Peyer's patch (tissue), 4 donors: ENCODE data around the gene SLC35B3. TPM values are rescaled to one million over a fixed set of nuclear protein-coding genes. Genes with fewer than 3 reads are reported as not detected.

Source experiments
- DNase-seq, 3 donors: peaks; one replicate each; pipeline ENCODE4 v3.0.0-alpha.2; 2017 to 2019
- H3K27ac ChIP-seq, 4 donors: fragments of 200-600 bp; sonication (generic); one replicate each; pipeline ENCODE4 v1.5.1; 2016 to 2019
- H3K27me3 ChIP-seq, 2 donors: fragments of 200-600 bp; sonication (generic); one replicate each; pipeline ENCODE4 v1.5.1; 2019
- H3K36me3 ChIP-seq, 3 donors: fragments of 200-600 bp; sonication (generic); one replicate each; pipeline ENCODE4 v1.5.1; 2016 to 2019
- H3K4me1 ChIP-seq, 4 donors: fragments of 200-600 bp; sonication (generic); one replicate each; pipeline ENCODE4 v1.5.1; 2016 to 2019
- H3K4me3 ChIP-seq, 4 donors: fragments of 200-600 bp; sonication (generic); 1 replicate in 3 of 4; 2 replicates in 1 of 4; pipeline ENCODE4 v1.5.1; 2016 to 2019; ENCODE audit warnings: mild to moderate bottlenecking in 1 of 4
- H3K9me3 ChIP-seq, 4 donors: fragments of 200-600 bp; sonication (generic); one replicate each; pipeline ENCODE4 v1.5.1; 2016 to 2019; ENCODE audit warnings: mild to moderate bottlenecking in 1 of 4
- CTCF ChIP-seq, 6 experiments: fragments of 450-650 bp in 4 of 6; fragments of 200-600 bp in 2 of 6; sonication (generic) in 1 of 6; IDR thresholded peaks; one replicate each; pipeline ENCODE4 v1.5.1; 2017 to 2019; ENCODE audit warnings: antibody characterized with exemption in 6 of 6, mild to moderate bottlenecking in 3 of 6, moderate library complexity in 1 of 6
- POLR2A ChIP-seq, 2 donors: fragments of 450-650 bp; IDR thresholded peaks; one replicate each; pipeline ENCODE4 v1.5.1; 2017; ENCODE audit warnings: antibody characterized with exemption in 2 of 2, mild to moderate bottlenecking in 2 of 2, moderate library complexity in 2 of 2
- total RNA-seq, 4 donors: library from RNA; depleted of rRNA; stranded (reverse); fragments of >200 nt; gene quantifications; one replicate each; pipeline ENCODE4 v1.1.0, GENCODE V29; 2016

SLC35B3 gene
- total RNA-seq, 4 donors from 2014 or later: 12.5 to 26.6 (median 16.9) TPM

DNA sequence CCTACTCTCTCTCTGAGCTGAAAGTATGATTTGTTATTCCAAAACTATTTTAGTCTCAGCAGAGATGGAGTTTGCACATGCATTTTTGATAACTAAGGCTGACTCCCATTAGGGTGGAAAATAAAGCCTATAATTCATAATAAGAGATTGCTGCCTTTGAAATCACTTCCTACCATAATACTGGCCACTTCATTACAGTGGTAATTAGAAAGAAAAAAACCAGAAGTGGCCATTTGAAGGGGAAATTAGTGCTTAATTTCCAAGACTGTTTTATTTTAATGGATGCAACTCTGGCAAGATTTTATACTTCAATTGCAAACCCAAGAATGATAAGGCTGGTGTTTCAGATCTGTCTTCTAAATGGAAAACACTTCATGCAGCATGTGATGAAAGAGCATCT, 43.4 kb downstream of the SLC35B3 start:
- Histone ChIP-seq H3K4me3 (no peak overlapping the region), H3K4me1 (peaks cover 0 to 13% (median 0%) of the 10 kb centered on the region in 4 donors), H3K27me3 (no peaks in the 10 kb centered on the region), H3K9me3 (no peaks in the 10 kb centered on the region), H3K27ac (no peak overlapping the region), H3K36me3 (no peaks in the 10 kb centered on the region)
- TF ChIP-seq CTCF (IDR thresholded peaks at IDR 0.05) (no peak), POLR2A (IDR thresholded peaks at IDR 0.05) (no peak)
- no peak for DNase-seq

DNA sequence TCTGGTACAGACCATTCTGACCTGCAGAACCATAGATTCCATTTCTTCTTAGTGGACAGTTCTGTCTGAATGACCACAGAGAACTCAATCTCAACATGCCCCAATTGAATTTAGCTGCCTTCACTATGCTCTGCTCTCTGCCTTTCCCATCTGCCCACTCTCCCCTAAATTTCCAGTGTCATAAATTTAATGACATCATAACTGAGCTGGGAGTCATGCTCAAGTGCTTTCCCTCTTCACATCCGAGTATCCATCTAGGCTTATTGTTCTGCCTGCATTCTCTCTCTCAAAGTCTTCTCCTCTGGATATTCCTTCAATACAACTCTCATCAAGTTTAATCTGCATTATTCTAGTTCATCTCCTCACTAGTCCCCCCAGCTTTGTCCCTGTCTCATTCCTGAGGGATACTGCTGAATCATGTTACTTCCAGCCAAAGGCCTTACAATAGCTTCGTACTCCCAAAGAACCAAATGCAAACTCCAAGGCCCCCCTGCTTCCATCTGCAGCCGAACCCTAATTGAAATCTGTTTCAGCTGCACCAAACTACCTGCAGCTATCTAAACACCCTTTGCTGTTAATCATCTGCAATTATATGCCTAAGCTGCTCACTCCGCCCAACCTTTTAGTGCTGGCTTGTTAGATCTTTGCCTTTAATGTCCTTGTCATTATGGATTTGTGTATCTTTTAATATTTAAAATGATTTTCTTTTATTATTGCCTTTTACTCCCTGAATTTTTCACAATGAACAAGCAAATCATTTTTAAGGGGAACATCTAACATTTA, 46.1 kb downstream of the SLC35B3 start:
- H3K4me3 ChIP-seq: no peak overlapping the region
- no peaks in the 10 kb centered on the region for H3K36me3 ChIP-seq
- no peak overlapping the region for H3K27ac ChIP-seq
- no peak for DNase-seq
- H3K4me1 ChIP-seq: peaks cover 0 to 13% (median 0%) of the 10 kb centered on the region in 4 donors
- H3K27me3 ChIP-seq: no peaks in the 10 kb centered on the region
- TF ChIP-seq CTCF (IDR thresholded peaks at IDR 0.05) (no peak), POLR2A (IDR thresholded peaks at IDR 0.05) (no peak)
- no peaks in the 10 kb centered on the region for H3K9me3 ChIP-seq

DNA sequence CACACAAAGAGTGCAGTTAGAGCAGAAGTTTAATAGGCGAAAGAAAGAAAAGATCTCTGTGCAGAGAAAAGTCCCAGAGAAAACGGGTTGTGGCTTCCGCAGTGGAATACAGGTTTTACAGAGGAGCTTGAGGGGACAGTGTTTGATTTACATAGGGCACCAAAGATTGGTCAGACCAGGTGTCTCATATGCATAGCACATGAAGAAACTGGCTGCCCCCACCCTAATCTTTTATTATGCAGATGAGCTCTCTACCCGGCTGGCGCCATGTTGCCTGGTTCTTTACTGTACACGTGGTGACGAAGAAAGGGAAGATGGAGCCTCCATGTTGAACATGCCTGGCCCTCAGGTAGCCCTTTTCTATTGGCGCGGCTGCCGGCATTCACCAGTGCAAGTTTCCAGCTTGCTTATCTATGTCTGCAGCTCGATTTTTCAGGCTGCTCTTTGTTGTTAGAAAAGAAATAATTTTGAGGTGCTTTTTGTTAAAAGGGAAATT, 47.4 kb downstream of the SLC35B3 start:
- Histone ChIP-seq H3K27ac (no peak overlapping the region), H3K27me3 (no peaks in the 10 kb centered on the region), H3K4me3 (no peak overlapping the region), H3K4me1 (peaks cover 0 to 13% (median 0%) of the 10 kb centered on the region in 4 donors), H3K36me3 (no peaks in the 10 kb centered on the region), H3K9me3 (no peaks in the 10 kb centered on the region)
- no peak for DNase-seq
- TF ChIP-seq CTCF (IDR thresholded peaks at IDR 0.05) (no peak), POLR2A (IDR thresholded peaks at IDR 0.05) (no peak)

GRCh38 chr6:8383584-8383983, 51.8 kb downstream of the SLC35B3 start:
- no peaks in the 10 kb centered on the region for H3K27me3 ChIP-seq
- H3K9me3 ChIP-seq: no peaks in the 10 kb centered on the region
- no peak overlapping the region for H3K27ac ChIP-seq
- H3K36me3 ChIP-seq: no peaks in the 10 kb centered on the region
- no peak for DNase-seq
- TF ChIP-seq CTCF (IDR thresholded peaks at IDR 0.05) (no peak), POLR2A (IDR thresholded peaks at IDR 0.05) (no peak)
- no peak overlapping the region for H3K4me3 ChIP-seq
- H3K4me1 ChIP-seq: no peaks in the 10 kb centered on the region

- no peaks in the 10 kb centered on the region for H3K27me3 ChIP-seq
- no peak overlapping the region for H3K4me3 ChIP-seq
- H3K27ac ChIP-seq: no peak overlapping the region
- TF ChIP-seq CTCF (IDR thresholded peaks at IDR 0.05): no peak
- no peak for TF ChIP-seq POLR2A (IDR thresholded peaks at IDR 0.05)
- no peaks in the 10 kb centered on the region for H3K36me3 ChIP-seq
- no peak for DNase-seq
- H3K9me3 ChIP-seq: no peaks in the 10 kb centered on the region
- no peaks in the 10 kb centered on the region for H3K4me1 ChIP-seq
Observed at GRCh38 chr6:8382434-8382833, 52.9 kb downstream of the SLC35B3 start.
